GM21515 (cell line): ENCODE data around the gene RPS6KL1.

Experiments used
- ATAC-seq: cut with Tn5 transposase; IDR thresholded peaks from one replicate; pipeline ENCODE4 v1.9.1; 2021; ENCODE audit not compliant: unreplicated experiment

Gene RPS6KL1

GRCh38 chr14:74952180-74952665 is 29.2 kb upstream of the RPS6KL1 start:
- no peak for ATAC-seq

- no peak for ATAC-seq
These were observed 28.6 kb upstream of the RPS6KL1 start for GRCh38 chr14:74951443-74952179.

GRCh38 chr14:74950795-74951442 is 27.9 kb upstream of the RPS6KL1 start:
- no peak for ATAC-seq

- ATAC-seq, result no peak
These were observed 27.0 kb upstream of the RPS6KL1 start for GRCh38 chr14:74949859-74950573.

GRCh38 chr14:74949191-74949601 is 26.1 kb upstream of the RPS6KL1 start:
- no peak for ATAC-seq

GRCh38 chr14:74948228-74949175 is 25.4 kb upstream of the RPS6KL1 start:
- ATAC-seq, result no peak

GRCh38 chr14:74947353-74948227 is 24.5 kb upstream of the RPS6KL1 start:
- ATAC-seq, result no peak

- no peak for ATAC-seq
These were observed 23.7 kb upstream of the RPS6KL1 start for GRCh38 chr14:74946659-74947281.

GRCh38 chr14:74945852-74946658 is 23.0 kb upstream of the RPS6KL1 start:
- ATAC-seq, result no peak

- ATAC-seq, result no peak
These were observed 22.3 kb upstream of the RPS6KL1 start for GRCh38 chr14:74945261-74945851.

- peak; percentile 40 for ATAC-seq
These were observed 19.5 kb upstream of the RPS6KL1 start for GRCh38 chr14:74942608-74943007.

GRCh38 chr14:74942181-74942580 is 19.1 kb upstream of the RPS6KL1 start:
- no peak for ATAC-seq

GRCh38 chr14:74941676-74942097 is 18.6 kb upstream of the RPS6KL1 start:
- peak; percentile 47 for ATAC-seq

- ATAC-seq, result no peak
These were observed 18.0 kb upstream of the RPS6KL1 start for GRCh38 chr14:74940956-74941565.

- no peak for ATAC-seq
These were observed 15.8 kb upstream of the RPS6KL1 start for GRCh38 chr14:74938531-74939495.

- no peak for ATAC-seq
These were observed 14.1 kb upstream of the RPS6KL1 start for GRCh38 chr14:74937171-74937570.
